ENCODE data around the gene DROSHA.

Gene DROSHA

DNA sequence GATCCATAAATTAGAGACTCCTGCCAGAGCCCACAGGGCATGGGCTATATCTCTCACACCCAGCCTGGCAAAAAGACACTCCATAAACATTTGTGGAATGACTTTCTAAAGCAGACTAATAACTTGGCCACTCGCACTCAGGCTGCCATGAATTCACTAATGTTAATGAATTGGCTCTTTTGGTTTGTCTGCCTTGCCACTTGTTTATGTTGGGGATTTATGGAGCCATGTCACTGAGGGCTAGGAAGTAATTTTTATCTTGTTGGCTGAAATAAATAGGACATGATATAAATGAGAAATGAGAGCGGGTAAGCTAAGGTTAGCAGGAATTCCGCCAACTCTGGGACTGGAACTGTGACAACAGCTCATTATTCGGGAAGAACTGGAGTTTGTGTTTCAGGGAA, 55.2 kb downstream of the DROSHA start:
- H3K27ac ChIP-seq (ENCODE audit: low read length): no peak overlapping the region
- H3K79me2 ChIP-seq (ENCODE audit: low read length): no peaks in the 10 kb centered on the region
- no peaks in the 10 kb centered on the region for H3K27me3 ChIP-seq (replicated peaks; ENCODE audit: insufficient read depth, low read length)
- no peaks in the 10 kb centered on the region for H3K4me1 ChIP-seq (ENCODE audit: low read length)
- no peak overlapping the region for H3K4me3 ChIP-seq (ENCODE audit: low read length)
- H3K9me3 ChIP-seq (replicated peaks; ENCODE audit: insufficient read depth, low read length): no peaks in the 10 kb centered on the region
- H2AFZ ChIP-seq (ENCODE audit: low read length): no peak overlapping the region
- H3K9me2 ChIP-seq (replicated peaks; ENCODE audit: insufficient read depth, low read length): no peaks in the 10 kb centered on the region
- H4K20me1 ChIP-seq (ENCODE audit: insufficient read depth, low read length): no peaks in the 10 kb centered on the region
- H3F3A ChIP-seq (ENCODE audit: insufficient read depth, low read length): no peaks in the 10 kb centered on the region
- DNase-seq: no peak
- no peak overlapping the region for H3K9ac ChIP-seq (ENCODE audit: low read length)
- TF ChIP-seq, protein P1, sequence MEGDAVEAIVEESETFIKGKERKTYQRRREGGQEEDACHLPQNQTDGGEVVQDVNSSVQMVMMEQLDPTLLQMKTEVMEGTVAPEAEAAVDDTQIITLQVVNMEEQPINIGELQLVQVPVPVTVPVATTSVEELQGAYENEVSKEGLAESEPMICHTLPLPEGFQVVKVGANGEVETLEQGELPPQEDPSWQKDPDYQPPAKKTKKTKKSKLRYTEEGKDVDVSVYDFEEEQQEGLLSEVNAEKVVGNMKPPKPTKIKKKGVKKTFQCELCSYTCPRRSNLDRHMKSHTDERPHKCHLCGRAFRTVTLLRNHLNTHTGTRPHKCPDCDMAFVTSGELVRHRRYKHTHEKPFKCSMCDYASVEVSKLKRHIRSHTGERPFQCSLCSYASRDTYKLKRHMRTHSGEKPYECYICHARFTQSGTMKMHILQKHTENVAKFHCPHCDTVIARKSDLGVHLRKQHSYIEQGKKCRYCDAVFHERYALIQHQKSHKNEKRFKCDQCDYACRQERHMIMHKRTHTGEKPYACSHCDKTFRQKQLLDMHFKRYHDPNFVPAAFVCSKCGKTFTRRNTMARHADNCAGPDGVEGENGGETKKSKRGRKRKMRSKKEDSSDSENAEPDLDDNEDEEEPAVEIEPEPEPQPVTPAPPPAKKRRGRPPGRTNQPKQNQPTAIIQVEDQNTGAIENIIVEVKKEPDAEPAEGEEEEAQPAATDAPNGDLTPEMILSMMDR (IDR thresholded peaks at IDR 0.05; ENCODE audit: low read length): no peak
- no peak for TF ChIP-seq EZH2 (optimal IDR thresholded peaks at IDR 0.05; ENCODE audit: low read depth, low read length)
- no peak for TF ChIP-seq EZH2phosphoT487 (IDR thresholded peaks at IDR 0.05; ENCODE audit: low read length)
- H3K4me2 ChIP-seq (ENCODE audit: low read depth, low read length): no peak overlapping the region
- H3K36me3 ChIP-seq (replicated peaks; ENCODE audit: insufficient read depth, low read length): no peaks in the 10 kb centered on the region

DNA sequence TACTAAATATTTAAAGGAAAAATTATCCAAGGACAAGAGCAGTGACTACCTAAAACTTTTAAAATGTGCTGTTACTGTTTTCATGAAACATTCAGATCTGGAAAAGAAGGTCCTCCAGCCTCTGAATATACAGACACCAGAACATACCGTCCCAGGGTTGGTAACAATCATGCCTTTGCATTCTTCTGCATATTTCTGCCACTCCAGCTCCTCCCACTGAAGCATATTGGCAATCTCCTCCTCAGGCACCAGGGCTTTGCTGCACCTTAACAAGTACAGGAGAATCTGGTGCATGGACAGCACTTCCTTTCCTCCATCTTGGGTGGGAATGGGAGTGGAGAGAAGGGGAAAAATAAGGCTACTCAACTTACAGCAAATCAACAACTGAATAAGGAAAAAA, 60.0 kb downstream of the DROSHA start:
- H3K36me3 ChIP-seq (replicated peaks; ENCODE audit: insufficient read depth, low read length): no peaks in the 10 kb centered on the region

DNA sequence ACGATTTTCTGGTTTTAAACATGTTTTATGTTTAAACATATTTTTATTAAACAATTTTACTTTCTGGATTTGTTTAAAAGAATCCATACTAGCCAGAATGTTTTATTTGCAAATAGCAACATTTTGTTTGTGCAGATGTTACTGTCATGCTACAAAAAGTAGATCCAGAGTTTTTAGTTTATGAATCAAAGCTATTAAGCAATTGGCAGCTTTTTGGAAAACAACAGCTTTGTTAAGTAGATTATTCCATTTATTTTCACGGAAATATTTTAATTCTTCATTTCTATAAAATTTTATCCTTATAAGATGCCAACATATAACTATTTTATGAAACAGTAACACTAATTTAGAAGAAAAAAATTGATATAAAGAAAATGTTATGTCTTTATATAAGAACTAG, 60.9 kb downstream of the DROSHA start:
- TF ChIP-seq, protein P1 (IDR thresholded peaks at IDR 0.05; ENCODE audit: low read length): no peak
- TF ChIP-seq EZH2 (optimal IDR thresholded peaks at IDR 0.05; ENCODE audit: low read depth, low read length) (no peak), EZH2phosphoT487 (IDR thresholded peaks at IDR 0.05; ENCODE audit: low read length) (no peak)
- H3F3A ChIP-seq (ENCODE audit: insufficient read depth, low read length): no peaks in the 10 kb centered on the region
- no peak overlapping the region for H3K4me2 ChIP-seq (ENCODE audit: low read depth, low read length)
- no peak for DNase-seq
- no peaks in the 10 kb centered on the region for H3K36me3 ChIP-seq (replicated peaks; ENCODE audit: insufficient read depth, low read length)
- H3K79me2 ChIP-seq (ENCODE audit: low read length): no peaks in the 10 kb centered on the region
- no peak overlapping the region for H3K9ac ChIP-seq (ENCODE audit: low read length)
- H3K27ac ChIP-seq (ENCODE audit: low read length): no peak overlapping the region
- no peaks in the 10 kb centered on the region for H3K9me3 ChIP-seq (replicated peaks; ENCODE audit: insufficient read depth, low read length)
- no peaks in the 10 kb centered on the region for H3K9me2 ChIP-seq (replicated peaks; ENCODE audit: insufficient read depth, low read length)
- no peak overlapping the region for H3K4me3 ChIP-seq (ENCODE audit: low read length)
- H3K27me3 ChIP-seq (replicated peaks; ENCODE audit: insufficient read depth, low read length): no peaks in the 10 kb centered on the region
- H4K20me1 ChIP-seq (ENCODE audit: insufficient read depth, low read length): no peaks in the 10 kb centered on the region
- H2AFZ ChIP-seq (ENCODE audit: low read length): no peak overlapping the region
- H3K4me1 ChIP-seq (ENCODE audit: low read length): no peaks in the 10 kb centered on the region

More for the DNA sequence above, 60.0 kb downstream of the DROSHA start:
- Histone ChIP-seq H3K4me2 (ENCODE audit: low read depth, low read length) (no peak overlapping the region), H3K9ac (ENCODE audit: low read length) (no peak overlapping the region), H4K20me1 (ENCODE audit: insufficient read depth, low read length) (no peaks in the 10 kb centered on the region), H3K4me1 (ENCODE audit: low read length) (no peaks in the 10 kb centered on the region), H3F3A (ENCODE audit: insufficient read depth, low read length) (no peaks in the 10 kb centered on the region), H3K27me3 (replicated peaks; ENCODE audit: insufficient read depth, low read length) (no peaks in the 10 kb centered on the region), H3K9me2 (replicated peaks; ENCODE audit: insufficient read depth, low read length) (no peaks in the 10 kb centered on the region), H3K27ac (ENCODE audit: low read length) (no peak overlapping the region), H3K9me3 (replicated peaks; ENCODE audit: insufficient read depth, low read length) (no peaks in the 10 kb centered on the region), H2AFZ (ENCODE audit: low read length) (no peak overlapping the region), H3K79me2 (ENCODE audit: low read length) (no peaks in the 10 kb centered on the region), H3K4me3 (ENCODE audit: low read length) (no peak overlapping the region)
- TF ChIP-seq, protein P1 (IDR thresholded peaks at IDR 0.05; ENCODE audit: low read length): no peak
- no peak for TF ChIP-seq EZH2 (optimal IDR thresholded peaks at IDR 0.05; ENCODE audit: low read depth, low read length)
- TF ChIP-seq EZH2phosphoT487 (IDR thresholded peaks at IDR 0.05; ENCODE audit: low read length): no peak
- DNase-seq: no peak

All from MM.1S (cell line).